Activated naive CD8-positive, alpha-beta T cell treated with anti-CD3 and anti-CD28 coated beads, Interleukin-2, amount 50 U/mL, for 16 hours (primary cell): ENCODE results near the gene CD3E.

ENCODE experiments used
- DNase-seq: peaks from one replicate; pipeline ENCODE4 v3.0.0-alpha.2; 2020; ENCODE audit warnings: low read depth, low spot score

Gene CD3E

DNA sequence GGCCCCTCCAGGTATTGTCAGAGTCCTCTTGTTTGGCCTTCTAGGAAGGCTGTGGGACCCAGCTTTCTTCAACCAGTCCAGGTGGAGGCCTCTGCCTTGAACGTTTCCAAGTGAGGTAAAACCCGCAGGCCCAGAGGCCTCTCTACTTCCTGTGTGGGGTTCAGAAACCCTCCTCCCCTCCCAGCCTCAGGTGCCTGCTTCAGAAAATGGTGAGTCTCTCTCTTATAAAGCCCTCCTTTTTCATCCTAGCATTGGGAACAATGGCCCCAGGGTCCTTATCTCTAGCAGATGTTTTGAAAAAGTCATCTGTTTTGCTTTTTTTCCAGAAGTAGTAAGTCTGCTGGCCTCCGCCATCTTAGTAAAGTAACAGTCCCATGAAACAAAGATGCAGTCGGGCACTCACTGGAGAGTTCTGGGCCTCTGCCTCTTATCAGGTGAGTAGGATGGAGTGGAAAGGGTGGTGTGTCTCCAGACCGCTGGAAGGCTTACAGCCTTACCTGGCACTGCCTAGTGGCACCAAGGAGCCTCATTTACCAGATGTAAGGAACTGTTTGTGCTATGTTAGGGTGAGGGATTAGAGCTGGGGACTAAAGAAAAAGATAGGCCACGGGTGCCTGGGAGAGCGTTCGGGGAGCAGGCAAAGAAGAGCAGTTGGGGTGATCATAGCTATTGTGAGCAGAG lies at the start of gene CD3E:
Gene CD3E (plus strand): TSS at position 163 of the 681 bp plus-strand sequence. CDS start 223 bp downstream, at position 386.
- no peak for DNase-seq

DNA sequence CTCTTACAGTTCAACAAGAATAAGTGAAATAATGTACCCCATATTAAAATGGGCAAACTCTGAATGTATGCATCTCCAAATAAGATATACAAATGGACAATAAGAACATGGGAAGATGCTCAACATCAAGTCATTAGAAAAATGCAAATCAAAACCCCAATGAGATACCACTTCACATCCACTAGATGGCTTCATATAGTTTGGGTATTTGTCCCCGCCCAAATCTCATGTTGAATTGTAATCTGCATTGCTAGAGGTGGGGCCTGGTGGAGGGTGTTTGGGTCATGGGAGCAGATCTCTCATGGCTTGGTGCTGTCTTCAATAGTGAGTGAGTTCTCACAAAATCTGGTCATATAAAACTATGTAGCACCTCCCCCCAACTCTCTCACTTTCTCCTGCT lies 46.1 kb upstream of the CD3E start:
- DNase-seq: no peak

GRCh38 chr11:118259138-118259537 lies 45.4 kb upstream of the CD3E start:
- DNase-seq: no peak

DNA sequence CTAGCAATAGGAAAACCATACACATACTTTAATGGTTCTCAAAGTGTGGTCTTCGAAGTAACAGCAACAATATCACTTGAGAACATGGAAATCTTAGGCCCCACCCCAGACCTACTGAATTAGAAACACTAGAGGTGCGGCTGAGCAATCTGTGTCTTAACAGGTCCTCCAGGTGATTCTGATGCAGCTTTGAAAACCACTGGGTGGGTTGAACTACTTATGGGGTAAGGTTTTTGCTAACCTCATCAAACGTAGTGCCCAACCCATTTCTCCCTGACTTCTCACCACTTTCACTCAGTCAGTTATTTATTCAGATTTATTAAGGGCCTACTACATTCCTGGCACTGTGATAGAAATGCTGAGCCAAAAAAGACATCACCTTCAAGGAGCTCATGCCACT lies 44.2 kb upstream of the CD3E start:
- no peak for DNase-seq

DNA sequence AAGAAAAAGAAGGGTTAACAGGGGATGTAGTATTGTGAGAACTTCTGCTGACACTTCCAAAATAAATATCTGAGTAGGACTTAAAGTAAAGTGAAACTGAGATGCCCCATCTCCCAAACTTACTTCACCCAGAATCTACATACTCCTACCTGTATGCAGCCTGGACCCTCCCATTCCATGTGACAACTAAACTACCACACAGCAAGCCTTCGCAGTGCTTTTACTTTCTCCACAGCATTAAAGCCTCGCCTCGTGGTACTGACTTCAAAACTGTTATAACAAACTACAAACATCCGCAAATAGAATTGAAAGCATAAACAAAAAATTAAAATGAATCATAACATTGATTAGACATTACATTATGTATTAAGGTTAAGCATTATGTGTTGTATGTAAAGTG lies 41.4 kb upstream of the CD3E start:
- DNase-seq: no peak

GRCh38 chr11:118263695-118264568 lies 40.6 kb upstream of the CD3E start, which contains the start of gene MPZL2:
Gene MPZL2, minus strand, starts transcription at chr11:118264297. Its CDS starts 144 bp downstream, at chr11:118264153.
- DNase-seq: no peak

GRCh38 chr11:118264569-118265465 lies 39.7 kb upstream of the CD3E start:
- DNase-seq: no peak

GRCh38 chr11:118265954-118266353 lies 38.6 kb upstream of the CD3E start:
- no peak for DNase-seq

DNA sequence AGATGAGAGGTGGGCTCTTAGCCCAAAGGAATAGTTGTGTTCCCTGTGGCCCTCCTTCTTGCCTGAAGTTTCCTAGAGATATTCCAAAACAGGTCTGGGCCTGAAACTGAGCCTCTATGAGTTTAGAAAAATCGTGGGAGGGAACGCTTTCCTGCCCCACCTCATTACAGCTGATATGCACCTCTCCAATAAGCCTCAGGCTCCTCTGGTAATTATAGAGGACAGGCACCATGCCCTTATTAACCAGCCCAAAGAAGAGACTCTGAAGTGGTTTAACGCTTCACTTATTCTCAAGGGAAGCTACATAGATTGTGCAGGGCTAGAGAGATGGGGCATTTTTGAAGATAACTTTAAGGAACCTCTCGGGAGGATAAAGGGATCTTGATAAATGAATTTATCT lies 37.0 kb upstream of the CD3E start:
- DNase-seq: no peak

DNA sequence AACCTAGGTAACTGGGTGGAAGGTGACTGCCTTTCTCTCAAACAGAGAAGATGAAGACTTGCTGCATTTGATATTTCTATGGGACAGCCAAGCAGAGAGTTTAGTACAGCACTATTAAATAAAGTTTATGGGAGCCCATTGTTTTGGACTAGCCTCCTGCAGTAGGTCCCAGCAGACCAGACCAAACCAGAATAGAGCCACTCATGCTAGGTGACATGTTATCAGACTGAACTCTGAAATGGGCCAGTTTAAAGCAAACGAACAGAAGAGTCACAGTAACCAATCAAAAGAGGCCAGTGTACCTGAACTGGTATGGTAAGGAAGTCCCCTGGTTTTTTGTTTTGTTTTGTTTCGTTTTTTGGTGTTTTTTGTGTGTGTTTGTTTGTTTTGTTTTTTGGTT lies 32.5 kb upstream of the CD3E start:
- no peak for DNase-seq

DNA sequence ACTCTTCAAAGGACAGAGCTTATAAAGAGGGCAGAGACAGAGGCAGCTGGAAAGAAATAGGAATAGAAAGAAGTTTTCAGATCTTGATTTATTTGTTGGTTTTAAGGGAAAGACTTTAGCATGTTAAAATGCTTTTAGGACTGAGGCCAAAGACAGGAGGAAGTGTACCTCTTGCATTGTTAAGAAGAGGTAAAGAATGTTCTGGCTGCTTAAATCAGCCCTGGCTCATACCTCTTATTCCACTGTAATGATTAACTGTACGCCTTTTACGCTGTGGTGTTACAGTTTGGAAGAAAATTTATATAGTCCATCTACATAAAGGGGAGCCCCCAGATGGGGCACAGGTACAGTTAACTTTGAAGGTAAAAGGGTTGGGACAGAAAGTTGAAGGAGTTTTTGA lies 30.3 kb upstream of the CD3E start:
- DNase-seq: no peak

- DNase-seq: no peak
Measured at GRCh38 chr11:118275176-118275575, 29.4 kb upstream of the CD3E start.

GRCh38 chr11:118276422-118276821 lies 28.1 kb upstream of the CD3E start:
- no peak for DNase-seq

GRCh38 chr11:118277312-118277711 lies 27.2 kb upstream of the CD3E start:
- no peak for DNase-seq

DNA sequence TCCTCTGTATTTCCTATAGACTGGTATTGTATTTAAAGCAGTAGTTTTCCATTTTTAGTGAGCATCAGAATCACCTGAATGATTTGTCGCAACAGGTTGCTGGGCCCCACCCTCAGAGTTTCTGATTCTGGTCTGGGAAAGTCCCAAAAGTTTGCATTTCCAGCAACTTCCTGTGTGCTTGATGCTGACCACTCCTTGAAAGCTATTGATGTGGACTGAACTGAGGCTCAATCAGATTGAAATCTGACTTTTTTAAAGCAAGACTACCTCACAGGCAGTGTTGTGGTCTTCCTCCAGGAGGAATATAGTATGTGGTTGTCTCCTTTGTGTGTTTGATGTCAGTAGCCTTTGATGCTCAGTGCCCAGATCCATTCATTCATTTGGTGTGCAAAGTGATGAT lies 23.2 kb upstream of the CD3E start:
- no peak for DNase-seq

- no peak for DNase-seq
Measured at GRCh38 chr11:118282606-118283005, 21.9 kb upstream of the CD3E start.

DNA sequence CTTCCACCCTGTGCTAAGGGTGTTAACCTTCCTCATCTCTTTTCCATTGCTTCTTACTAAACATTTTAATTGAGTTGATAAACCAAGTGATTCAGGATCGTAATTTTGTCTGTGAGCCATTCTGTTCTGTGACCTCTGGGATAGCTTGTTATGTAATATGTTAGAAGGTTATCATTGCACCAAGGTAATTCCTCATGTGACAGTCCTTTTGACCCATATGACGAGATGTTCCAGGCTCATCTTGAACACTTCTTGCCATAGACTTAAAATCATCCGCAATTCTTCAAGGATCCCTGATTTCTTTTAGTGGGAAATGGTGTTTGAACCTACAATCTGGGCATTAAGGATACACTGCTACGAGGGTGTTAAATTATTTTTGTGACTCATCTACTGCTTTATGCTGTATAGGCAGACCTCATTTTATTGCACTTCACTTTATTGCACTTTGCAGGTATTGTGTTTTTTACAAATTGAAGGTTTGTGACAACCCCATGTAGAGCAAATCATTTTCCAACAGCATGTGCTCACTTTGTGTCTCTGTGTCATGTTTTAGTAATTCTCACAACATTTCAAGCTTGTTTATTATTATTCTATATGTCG lies 21.4 kb upstream of the CD3E start:
- no peak for DNase-seq

DNA sequence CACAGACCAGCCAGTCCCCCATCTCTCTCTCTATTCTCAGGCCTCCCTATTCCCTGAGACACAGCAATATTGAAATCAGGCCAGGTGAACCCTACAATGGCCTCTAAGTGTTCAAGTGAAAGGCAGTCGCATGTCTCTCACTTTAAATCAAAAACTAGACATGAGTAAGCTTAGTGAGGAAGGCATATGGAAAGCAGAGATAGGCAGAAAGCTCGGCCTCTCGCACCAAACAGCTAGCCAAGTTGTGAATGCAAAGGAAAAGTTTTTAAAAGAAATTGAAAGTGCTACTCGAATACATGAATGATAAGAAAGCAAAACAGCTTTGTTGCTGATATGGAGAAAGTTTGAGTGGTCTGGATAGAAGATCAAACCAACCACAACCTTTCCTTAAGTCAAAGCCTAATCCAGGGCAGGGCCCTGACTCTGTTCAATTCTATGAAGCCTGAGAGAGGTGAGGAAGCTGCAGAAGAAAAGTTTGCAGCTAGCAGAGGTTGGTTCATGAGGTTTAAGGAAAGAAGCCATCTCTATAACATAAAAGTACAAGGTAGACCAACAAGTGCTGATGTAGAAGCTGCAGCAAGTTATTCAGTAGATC lies 20.7 kb upstream of the CD3E start:
- DNase-seq: no peak

DNA sequence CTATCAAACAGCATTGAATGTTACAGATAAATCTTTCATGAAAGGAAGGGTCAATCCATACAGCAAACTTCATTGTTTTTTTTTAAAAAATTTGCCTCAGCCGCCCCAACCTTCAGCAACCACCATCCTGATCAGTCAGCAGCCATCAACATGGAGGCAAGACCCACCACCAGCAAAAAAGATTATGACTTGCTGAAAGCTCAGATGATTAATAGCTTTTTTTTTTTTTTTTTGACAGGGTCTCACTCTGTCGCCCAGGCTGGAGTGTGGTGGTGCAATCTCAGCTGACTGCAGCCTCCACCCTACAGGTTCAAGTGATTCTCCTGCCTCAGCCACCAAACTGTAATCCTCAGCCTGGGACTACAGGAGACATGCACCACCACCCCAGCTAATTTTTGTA lies 18.0 kb upstream of the CD3E start:
- no peak for DNase-seq

DNA sequence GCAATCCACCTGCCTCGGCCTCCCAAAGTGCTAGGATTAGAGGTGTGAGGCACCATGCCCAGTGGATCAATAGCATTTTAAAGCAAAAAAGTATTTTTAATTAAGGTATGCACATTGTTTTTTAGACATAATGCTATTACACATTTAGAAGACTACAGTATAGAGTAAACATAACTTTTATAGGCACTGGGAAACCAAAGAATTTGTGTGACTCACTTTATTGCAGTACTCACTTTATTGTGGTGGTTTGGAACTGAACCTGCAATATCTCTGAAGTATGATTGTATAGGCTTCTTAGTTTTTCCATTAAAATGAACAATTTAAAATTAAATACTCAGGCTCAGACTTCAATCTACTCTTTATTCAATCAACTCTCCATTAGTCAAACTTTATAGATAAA lies 17.5 kb upstream of the CD3E start:
- no peak for DNase-seq

DNA sequence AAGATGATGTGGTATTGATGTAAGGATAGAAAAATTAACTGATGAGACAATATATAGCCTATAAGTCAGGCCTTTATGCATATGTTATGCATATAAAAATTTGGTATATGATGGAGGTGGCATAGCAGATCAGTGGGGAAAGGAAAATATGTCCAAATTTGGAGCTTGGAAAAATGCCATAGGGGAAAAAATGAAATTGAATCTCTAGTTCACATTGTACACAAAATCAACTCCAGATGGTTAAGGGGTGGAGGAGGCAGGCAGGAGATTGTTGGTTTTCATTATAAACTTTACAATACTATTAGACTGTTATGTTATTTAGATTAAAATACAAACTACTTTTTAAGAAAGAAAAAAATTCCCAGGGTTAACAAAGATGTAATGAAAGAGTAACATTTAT lies 15.1 kb upstream of the CD3E start:
- DNase-seq: no peak
